ENCODE data around the gene CHMP6.

- TF ChIP-seq CTCF (IDR thresholded peaks at IDR 0.05) (no peak), POLR2AphosphoS5 (IDR thresholded peaks at IDR 0.05) (no peak)
Observed at GRCh38 chr17:81043725-81044427, 52.2 kb downstream of the CHMP6 start.

Measured in suprapubic skin (tissue), 3 donors.